HepG2 (cell line): ENCODE results near the gene BRD3.

Experiments
- ESRRA ChIP-seq: sonication (generic); formaldehyde crosslinking; IDR thresholded peaks from 2 replicates; pipeline ENCODE4 v1.5.1; 2020; ENCODE audit warnings: mild to moderate bottlenecking, low read depth, missing genetic modification reagents
- HNRNPUL1 ChIP-seq: fragments of 200-400 bp; formaldehyde crosslinking; IDR thresholded peaks from 2 replicates; pipeline ENCODE4 v1.6.1; 2017; ENCODE audit warnings: low read depth, mild to moderate bottlenecking, low read length, moderate library complexity
- MYNN ChIP-seq: sonication (generic); formaldehyde crosslinking; IDR thresholded peaks from 2 replicates; pipeline ENCODE4 v1.4.0; 2020; ENCODE audit warnings: mild to moderate bottlenecking, low read depth, missing genetic modification reagents
- NFYB ChIP-seq: sonication (generic); formaldehyde crosslinking; IDR thresholded peaks from 2 replicates; pipeline ENCODE4 v1.4.0; 2020; ENCODE audit warnings: missing genetic modification reagents
- SETDB1 ChIP-seq: sonication (generic); formaldehyde crosslinking; IDR thresholded peaks from 2 replicates; pipeline ENCODE4 v1.5.1; 2020; ENCODE audit warnings: missing genetic modification reagents, mild to moderate bottlenecking, borderline replicate concordance
- ZBTB1 ChIP-seq: sonication (generic); formaldehyde crosslinking; IDR thresholded peaks from 2 replicates; pipeline ENCODE4 v1.4.0; 2020; ENCODE audit warnings: missing genetic modification reagents, borderline replicate concordance
- ZNF160 ChIP-seq: sonication (generic); formaldehyde crosslinking; IDR thresholded peaks from 2 replicates; pipeline ENCODE4 v1.8.0; 2022; ENCODE audit warnings: mild to moderate bottlenecking, inconsistent platforms, missing genetic modification reagents
- ZNF317 ChIP-seq: sonication (generic); formaldehyde crosslinking; IDR thresholded peaks from 2 replicates; pipeline ENCODE4 v1.5.0; 2020; ENCODE audit warnings: mild to moderate bottlenecking, missing genetic modification reagents

DNA sequence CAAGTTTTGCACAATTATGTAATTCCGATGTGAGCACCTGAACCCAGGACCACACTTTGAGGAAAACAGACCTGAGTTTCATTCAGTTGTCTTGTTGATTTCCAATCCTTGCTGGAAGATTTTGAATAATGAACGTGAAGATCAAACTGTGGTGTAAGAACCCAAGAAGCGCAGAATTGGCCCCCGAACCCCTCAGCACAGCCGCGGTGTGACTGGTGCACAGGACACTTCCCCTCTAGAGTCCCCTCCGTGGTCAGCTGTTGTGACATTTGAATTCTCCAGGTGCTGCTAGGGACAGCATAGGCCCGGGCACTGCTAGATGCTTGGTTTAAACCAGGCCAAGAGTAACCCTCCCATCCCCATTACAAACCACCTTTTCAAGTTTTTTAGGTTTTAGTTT is 40.8 kb downstream of the BRD3 start:
- TF ChIP-seq NFYB (CRISPR knock-in tag) (no peak), SETDB1 (CRISPR knock-in tag) (no peak), ZNF160 (no peak), ZNF317 (no peak), ESRRA (CRISPR knock-in tag) (no peak), MYNN (CRISPR knock-in tag) (no peak), ZBTB1 (CRISPR knock-in tag) (no peak), HNRNPUL1 (no peak)
